Measurements from ENCODE around the gene CAMK1D. TPM values are rescaled to one million over a fixed set of nuclear protein-coding genes. Genes with fewer than 3 reads are reported as not detected.

CAMK1D gene
- polyA plus RNA-seq, 1 of the 3 experiments (the other 2 are of a cell fraction): 4.1 TPM

GRCh38 chr10:12508165-12508564 is 158.8 kb downstream of the CAMK1D start (continued):
- TF ChIP-seq ZBTB33 (IDR thresholded peaks at IDR 0.05; ENCODE audit: borderline replicate concordance, low read depth) (no peak), YY1 (IDR thresholded peaks at IDR 0.05; ENCODE audit: low read depth) (no peak), GATA2 (CRISPR knock-in tag; IDR thresholded peaks at IDR 0.05) (no peak), ELF1 (IDR thresholded peaks at IDR 0.05) (no peak), USF2 (IDR thresholded peaks at IDR 0.05; ENCODE audit: borderline replicate concordance, low read depth, low read length) (no peak), MXI1 (IDR thresholded peaks at IDR 0.05; ENCODE audit: low read depth, low read length) (no peak), CTCF (IDR thresholded peaks at IDR 0.05) (no peak)

GRCh38 chr10:12509016-12509793 is 159.9 kb downstream of the CAMK1D start:
- 77% methylated on average over 4 of the region's 5 CpGs for WGBS (ENCODE audit: low lambda C conversion rate)

More at GRCh38 chr10:12509016-12509793, 159.9 kb downstream of the CAMK1D start:
- ChIA-PET POLR2A (no interaction called here), CTCF (no interaction called here)
- H3F3A ChIP-seq (replicated peaks; ENCODE audit: insufficient read depth): no peaks in the 10 kb centered on the region
- no peak overlapping the region for H3K4me3 ChIP-seq (ENCODE audit: low read depth in 2 of 2, low read length in 1 of 2)
- H4K20me1 ChIP-seq (ENCODE audit: insufficient read depth): no peaks in the 10 kb centered on the region
- no peaks in the 10 kb centered on the region for H3K9me3 ChIP-seq
- no peaks in the 10 kb centered on the region for H3K36me3 ChIP-seq (replicated peaks in 1 of 2; ENCODE audit: control insufficient read depth in 1 of 2, insufficient read depth in 2 of 2, low read length in 1 of 2)
- no peak overlapping the region for H3K9ac ChIP-seq
- no peaks in the 10 kb centered on the region for H3K79me2 ChIP-seq (ENCODE audit: insufficient read depth)
- H3K27me3 ChIP-seq (ENCODE audit: insufficient read depth): no peaks in the 10 kb centered on the region
- no peak for TF ChIP-seq REST (IDR thresholded peaks at IDR 0.05; ENCODE audit: low read depth, low read length)
- no peak for TF ChIP-seq SIN3A (IDR thresholded peaks at IDR 0.05; ENCODE audit: borderline replicate concordance, low read depth, low read length)
- no peak for TF ChIP-seq MAX (IDR thresholded peaks at IDR 0.05; ENCODE audit: low read depth)
- no peak for TF ChIP-seq FOXJ3 (CRISPR knock-in tag; IDR thresholded peaks at IDR 0.05)
- no peak for TF ChIP-seq RCOR1 (IDR thresholded peaks at IDR 0.05; ENCODE audit: low read length)
- no peak for TF ChIP-seq MEF2A (IDR thresholded peaks at IDR 0.05; ENCODE audit: borderline replicate concordance, low read depth)
- TF ChIP-seq GABPA (IDR thresholded peaks at IDR 0.05; ENCODE audit: low read depth): no peak
- TF ChIP-seq EZH2phosphoT487 (IDR thresholded peaks at IDR 0.05; ENCODE audit: borderline replicate concordance, low read depth): no peak
- TF ChIP-seq TAF1 (IDR thresholded peaks at IDR 0.05; ENCODE audit: borderline replicate concordance, low read depth, low read length): no peak
- TF ChIP-seq NFIC (IDR thresholded peaks at IDR 0.05; ENCODE audit: borderline replicate concordance): no peak
- TF ChIP-seq JUND (IDR thresholded peaks at IDR 0.05): no peak
- no peak for TF ChIP-seq MXI1 (IDR thresholded peaks at IDR 0.05; ENCODE audit: low read depth, low read length)
- no peak for TF ChIP-seq ZBTB33 (IDR thresholded peaks at IDR 0.05; ENCODE audit: borderline replicate concordance, low read depth)
- TF ChIP-seq RAD21 (IDR thresholded peaks at IDR 0.05; ENCODE audit: low read length): no peak
- H2AFZ ChIP-seq (ENCODE audit: low read depth): no peak overlapping the region
- DNase-seq: no peak
- H3K4me2 ChIP-seq: no peak overlapping the region
- no peaks in the 10 kb centered on the region for H3K9me2 ChIP-seq
- no peak overlapping the region for H3K27ac ChIP-seq (ENCODE audit: low read depth in 2 of 2, low read length in 1 of 2)
- peaks cover 0 to 7% of the 10 kb centered on the region in 2 experiments; a peak in 3 of 4 replicates for H3K4me1 ChIP-seq (ENCODE audit: control insufficient read depth in 1 of 2, insufficient read depth in 2 of 2, low read depth in 1 of 2, low read length in 1 of 2)

Data from SK-N-SH (cell line).